ENCODE results near the gene CYTH3. TPM values are rescaled to one million over a fixed set of nuclear protein-coding genes. Genes with fewer than 3 reads are reported as not detected.

Gene CYTH3
- total and polyA plus RNA-seq, 7 donors = 6.1 to 15.0 (median 13.5) TPM

GRCh38 chr7:6235029-6235871 is 37.2 kb downstream of the CYTH3 start:
- peaks cover 30% of the 10 kb centered on the region for H3K4me1 ChIP-seq
- intact Hi-C loops (cut with DNase I) = no loop called here
- H3K27ac ChIP-seq = no peak overlapping the region
- H3K9me3 ChIP-seq = no peaks in the 10 kb centered on the region
- DNase-seq (peak in 1 of 2 donors; percentile 61), ATAC-seq (peak in 3 of 4 donors; percentile 36 to 90 (median 78))
- 52 to 68% (median 56%) methylated on average over 16 of the region's 16 CpGs for WGBS, 3 donors
- no peaks in the 10 kb centered on the region for H3K36me3 ChIP-seq (ENCODE audit: insufficient read depth in 1 of 2, low read depth in 1 of 2)
- H3K4me3 ChIP-seq = peak overlapping the region; percentile 29
- no peaks in the 10 kb centered on the region for H3K27me3 ChIP-seq (ENCODE audit: insufficient read depth in 3 of 3, low read length in 2 of 3)
- TF ChIP-seq CTCF (IDR thresholded peaks at IDR 0.05) = no peak

GRCh38 chr7:6234384-6234783 is 38.0 kb downstream of the CYTH3 start:
- ATAC-seq (peak in 1 of 4 donors; percentile 10), DNase-seq (no peak)
- H3K36me3 ChIP-seq (ENCODE audit: insufficient read depth in 1 of 2, low read depth in 1 of 2) = no peaks in the 10 kb centered on the region
- no peaks in the 10 kb centered on the region for H3K27me3 ChIP-seq (ENCODE audit: insufficient read depth in 3 of 3, low read length in 2 of 3)
- peaks cover 30% of the 10 kb centered on the region for H3K4me1 ChIP-seq
- no peaks in the 10 kb centered on the region for H3K9me3 ChIP-seq
- 91 to 95% (median 93%) methylated on average over 6 of the region's 6 CpGs for whole genome bisulfite sequencing, 3 donors
- no peak overlapping the region for H3K27ac ChIP-seq
- no peak for TF ChIP-seq CTCF (IDR thresholded peaks at IDR 0.05)
- H3K4me3 ChIP-seq = no peak overlapping the region
- intact Hi-C loops (cut with DNase I) = no loop called here

- no peak for ATAC-seq
Observed at GRCh38 chr7:6232534-6232933, 39.9 kb downstream of the CYTH3 start.

GRCh38 chr7:6232116-6232515 is 40.3 kb downstream of the CYTH3 start:
- no peak overlapping the region for H3K4me3 ChIP-seq
- WGBS, 3 donors = 57 to 73% (median 67%) methylated on average over 3 of the region's 3 CpGs
- H3K27me3 ChIP-seq (ENCODE audit: insufficient read depth in 3 of 3, low read length in 2 of 3) = no peaks in the 10 kb centered on the region
- ATAC-seq = no peak
- peaks cover 43% of the 10 kb centered on the region for H3K4me1 ChIP-seq
- TF ChIP-seq CTCF (IDR thresholded peaks at IDR 0.05) = no peak
- H3K36me3 ChIP-seq (ENCODE audit: insufficient read depth in 1 of 2, low read depth in 1 of 2) = no peaks in the 10 kb centered on the region
- no peak overlapping the region for H3K27ac ChIP-seq
- H3K9me3 ChIP-seq = no peaks in the 10 kb centered on the region
- no peak for DNase-seq
- intact Hi-C loops (cut with DNase I) = no loop called here

More at GRCh38 chr7:6232534-6232933, 39.9 kb downstream of the CYTH3 start:
- 66 to 79% (median 72%) methylated on average over 8 of the region's 8 CpGs for WGBS, 3 donors
- Histone ChIP-seq H3K27me3 (ENCODE audit: insufficient read depth in 3 of 3, low read length in 2 of 3) (no peaks in the 10 kb centered on the region), H3K4me1 (peaks cover 39% of the 10 kb centered on the region), H3K27ac (no peak overlapping the region), H3K4me3 (no peak overlapping the region), H3K36me3 (ENCODE audit: insufficient read depth in 1 of 2, low read depth in 1 of 2) (no peaks in the 10 kb centered on the region), H3K9me3 (no peaks in the 10 kb centered on the region)
- peak in 1 of 2 donors; percentile 44 for DNase-seq
- TF ChIP-seq CTCF (IDR thresholded peaks at IDR 0.05) = no peak
- intact Hi-C loops (cut with DNase I) = no loop called here
